Activated CD8-positive, alpha-beta T cell treated with anti-CD3 and anti-CD28 coated beads for 36 hours (primary cell): ENCODE results near the gene SFRP2. TPM values are rescaled to one million over a fixed set of nuclear protein-coding genes. Genes with fewer than 3 reads are reported as not detected.
A peak's percentile ranks its signal among the peaks of the same experiment; 100 is the strongest.

Source experiments
- ATAC-seq: fragments of 200-7000 bp; cut with Tn5 transposase; one replicate; pipeline ENCODE4 v1.10.0; 2021; ENCODE audit warnings: mild to moderate bottlenecking, moderate library complexity
- CTCF ChIA-PET: fragments of 350-600 bp; sonication (Branson Sonifier 250); formaldehyde crosslinking; loops from one replicate; lab custom pipeline; 2021; ENCODE audit warnings: antibody characterized with exemption; lab: Charles Lee
- POLR2A ChIA-PET: fragments of 350-600 bp; sonication (Branson Sonifier 250); formaldehyde crosslinking; loops from one replicate; lab custom pipeline; 2021; ENCODE audit warnings: antibody characterized with exemption; lab: Charles Lee
- DNase-seq: peaks from one replicate; pipeline ENCODE4 v3.0.0-alpha.2; 2020
- H3K27ac Mint-ChIP-seq: one replicate; pipeline ENCODE4 v1.8.0; 2021; ENCODE audit warnings: mild to moderate bottlenecking, mixed read lengths
- H3K27me3 Mint-ChIP-seq: one replicate; pipeline ENCODE4 v1.8.0; 2021; ENCODE audit warnings: mixed read lengths
- H3K36me3 Mint-ChIP-seq: one replicate; pipeline ENCODE4 v1.8.0; 2021; ENCODE audit warnings: low read depth, mixed read lengths
- H3K4me1 Mint-ChIP-seq: one replicate; pipeline ENCODE4 v1.8.0; 2021; ENCODE audit warnings: low read depth, mixed read lengths
- H3K4me3 Mint-ChIP-seq: one replicate; pipeline ENCODE4 v1.8.0; 2021; ENCODE audit warnings: mild to moderate bottlenecking, moderate library complexity, mixed read lengths
- H3K9me3 Mint-ChIP-seq: one replicate; pipeline ENCODE4 v1.8.0; 2021; ENCODE audit warnings: mixed read lengths
- CTCF ChIP-seq: fragments of 200-600 bp; IDR thresholded peaks from one replicate; pipeline ENCODE4 v1.8.0; 2022; ENCODE audit warnings: antibody characterized with exemption, mild to moderate bottlenecking
- intact Hi-C: fragments of 100-400 bp; cut with micrococcal nuclease; formaldehyde crosslinking; loops from one replicate; pipeline ENCODE4 v1.10.0; 2022
- total RNA-seq, 2 experiments: library from RNA; stranded (reverse); gene quantifications; one replicate each; pipeline ENCODE4 v1.2.3, GENCODE V29; 2021

Gene SFRP2
- total RNA-seq = not detected

- ATAC-seq (no peak), DNase-seq (peak; percentile 11)
- peaks cover 65% of the 10 kb centered on the region for H3K27me3 Mint-ChIP-seq
- no peak for TF ChIP-seq CTCF
- peak within 1 kb of the TSS; percentile 38 for H3K4me3 Mint-ChIP-seq
- CTCF ChIA-PET = interaction anchor here (2.3 to 3.3 kb wide), 2 partner anchors 162 to 230 kb away, joined by 5 to 34 read pairs; no protein-coding TSS in a partner anchor
- no peak within 1 kb of the TSS for H3K27ac Mint-ChIP-seq
- H3K36me3 Mint-ChIP-seq = no peaks in the 10 kb centered on the region
- intact Hi-C loops = loop anchor here (5.0 kb wide), 1 partner anchor 229 kb away; no protein-coding TSS in a partner anchor
- no peaks in the 10 kb centered on the region for H3K9me3 Mint-ChIP-seq
- POLR2A ChIA-PET = no interaction called here
- H3K4me1 Mint-ChIP-seq = peaks cover 41% of the 10 kb centered on the region
Observed at GRCh38 chr4:153788413-153789276, at the start of gene SFRP2. TSS of gene SFRP2 (minus strand) at chr4:153789083. CDS start at chr4:153788835, 248 bp downstream.

GRCh38 chr4:153838564-153838963, 49.7 kb upstream of the SFRP2 start:
- Mint-ChIP-seq H3K4me3 (no peak overlapping the region), H3K27me3 (no peaks in the 10 kb centered on the region), H3K36me3 (no peaks in the 10 kb centered on the region), H3K9me3 (no peaks in the 10 kb centered on the region), H3K27ac (no peak overlapping the region), H3K4me1 (no peaks in the 10 kb centered on the region)
- ChIA-PET POLR2A (no interaction called here), CTCF (no interaction called here)
- intact Hi-C loops = no loop called here
- DNase-seq (no peak), ATAC-seq (no peak)
- TF ChIP-seq CTCF = no peak

GRCh38 chr4:153834901-153835300, 46.0 kb upstream of the SFRP2 start:
- no peak for DNase-seq
- no peaks in the 10 kb centered on the region for H3K36me3 Mint-ChIP-seq
- ChIA-PET CTCF (no interaction called here), POLR2A (no interaction called here)
- H3K27ac Mint-ChIP-seq = no peak overlapping the region
- H3K27me3 Mint-ChIP-seq = peaks cover 9% of the 10 kb centered on the region
- intact Hi-C loops = no loop called here
- no peak overlapping the region for H3K4me3 Mint-ChIP-seq
- no peak for TF ChIP-seq CTCF
- ATAC-seq = no peak
- H3K4me1 Mint-ChIP-seq = no peaks in the 10 kb centered on the region
- H3K9me3 Mint-ChIP-seq = no peaks in the 10 kb centered on the region

- POLR2A ChIA-PET = no interaction called here
- no peak for ATAC-seq
- intact Hi-C loops = no loop called here
Observed at GRCh38 chr4:153832720-153833287, 43.9 kb upstream of the SFRP2 start.

More at GRCh38 chr4:153832720-153833287, 43.9 kb upstream of the SFRP2 start:
- CTCF ChIA-PET = no interaction called here
- H3K36me3 Mint-ChIP-seq = no peaks in the 10 kb centered on the region
- H3K27me3 Mint-ChIP-seq = peaks cover 18% of the 10 kb centered on the region
- peaks cover 4% of the 10 kb centered on the region for H3K9me3 Mint-ChIP-seq
- H3K4me1 Mint-ChIP-seq = no peaks in the 10 kb centered on the region
- TF ChIP-seq CTCF = no peak
- H3K27ac Mint-ChIP-seq = no peak overlapping the region
- no peak overlapping the region for H3K4me3 Mint-ChIP-seq
- DNase-seq = no peak
